Vagina (tissue), 2 donors: Measurements from ENCODE around the gene CTBP2. TPM values are rescaled to one million over a fixed set of nuclear protein-coding genes. Genes with fewer than 3 reads are reported as not detected.

Source experiments
- DNase-seq, 2 donors: peaks; one replicate each; pipeline ENCODE4 v3.0.0-alpha.2; 2017; ENCODE audit errors: extremely low spot score in 2 of 2
- H3K27ac ChIP-seq: fragments of 200-600 bp; sonication (generic); one replicate; pipeline ENCODE4 v1.5.1; 2019
- H3K27me3 ChIP-seq: fragments of 200-600 bp; sonication (generic); one replicate; pipeline ENCODE4 v1.5.1; 2019
- H3K36me3 ChIP-seq, 2 donors: fragments of 200-600 bp; sonication (generic); one replicate each; pipeline ENCODE4 v1.5.1; 2017 to 2019
- H3K4me1 ChIP-seq: fragments of 200-600 bp; sonication (generic); one replicate; pipeline ENCODE4 v1.5.1; 2019
- H3K4me3 ChIP-seq, 2 donors: fragments of 200-600 bp; sonication (generic); 1 replicate in 1 of 2; 2 replicates in 1 of 2; pipeline ENCODE4 v1.5.1; 2016 to 2019
- H3K9me3 ChIP-seq: fragments of 200-600 bp; sonication (generic); one replicate; pipeline ENCODE4 v1.5.1; 2019
- POLR2A ChIP-seq, 2 donors: fragments of 450-650 bp; IDR thresholded peaks; one replicate each; pipeline ENCODE4 v1.6.1; 2017; ENCODE audit warnings: antibody characterized with exemption in 2 of 2, mild to moderate bottlenecking in 2 of 2, moderate library complexity in 2 of 2
- POLR2AphosphoS5 ChIP-seq, 2 donors: sonication (generic); formaldehyde crosslinking; IDR thresholded peaks; one replicate each; pipeline ENCODE4 v1.9.0; 2017; ENCODE audit warnings: antibody characterized with exemption in 2 of 2, mild to moderate bottlenecking in 2 of 2, low read depth in 1 of 2; ENCODE audit not compliant: insufficient read depth in 1 of 2
- intact Hi-C: fragments of 100-400 bp; cut with DNase I; formaldehyde crosslinking; loops from one replicate; pipeline ENCODE4 v1.15.1; 2023
- total RNA-seq: library from RNA; depleted of rRNA; stranded (reverse); fragments of >200 nt; gene quantifications from one replicate; pipeline ENCODE4 v1.2.3, GENCODE V29; 2016
- TF ChIP-seq, protein P1 (sequence below), 3 experiments: fragments of 450-650 bp in 2 of 3; fragments of 200-600 bp in 1 of 3; sonication (generic) in 1 of 3; IDR thresholded peaks; one replicate each; pipeline ENCODE4 v1.5.1; 2017 to 2019; ENCODE audit warnings: antibody characterized with exemption in 3 of 3, mild to moderate bottlenecking in 2 of 3, moderate library complexity in 2 of 3

The CTBP2 gene
- total RNA-seq, 1 donor from 2014 or later: 74.4 TPM

DNA sequence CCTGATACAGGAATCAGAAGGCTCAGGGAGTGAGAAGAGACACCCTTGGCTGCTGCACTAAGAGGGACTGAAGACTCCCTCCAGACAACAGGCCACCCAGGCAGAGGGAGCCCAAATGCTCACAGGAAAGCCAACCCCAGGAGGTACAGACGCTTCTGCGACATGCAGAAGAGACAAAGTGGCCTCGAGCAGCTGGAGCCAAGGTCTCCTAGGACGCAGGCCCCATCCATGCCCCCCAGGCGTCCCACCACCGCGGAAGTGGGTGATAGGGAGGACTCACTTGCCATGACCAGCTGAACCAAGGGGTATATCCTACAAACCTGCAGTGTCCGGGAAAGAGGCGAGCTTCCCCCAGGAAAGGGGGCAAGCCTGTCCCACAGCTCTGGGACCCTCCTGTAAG lies 56.9 kb downstream of the CTBP2 start:
- TF ChIP-seq POLR2AphosphoS5 (IDR thresholded peaks at IDR 0.05; ENCODE audit: insufficient read depth in 1 of 2, low read depth in 1 of 2) (no peak), POLR2A (IDR thresholded peaks at IDR 0.05) (no peak)
- TF ChIP-seq, protein P1, sequence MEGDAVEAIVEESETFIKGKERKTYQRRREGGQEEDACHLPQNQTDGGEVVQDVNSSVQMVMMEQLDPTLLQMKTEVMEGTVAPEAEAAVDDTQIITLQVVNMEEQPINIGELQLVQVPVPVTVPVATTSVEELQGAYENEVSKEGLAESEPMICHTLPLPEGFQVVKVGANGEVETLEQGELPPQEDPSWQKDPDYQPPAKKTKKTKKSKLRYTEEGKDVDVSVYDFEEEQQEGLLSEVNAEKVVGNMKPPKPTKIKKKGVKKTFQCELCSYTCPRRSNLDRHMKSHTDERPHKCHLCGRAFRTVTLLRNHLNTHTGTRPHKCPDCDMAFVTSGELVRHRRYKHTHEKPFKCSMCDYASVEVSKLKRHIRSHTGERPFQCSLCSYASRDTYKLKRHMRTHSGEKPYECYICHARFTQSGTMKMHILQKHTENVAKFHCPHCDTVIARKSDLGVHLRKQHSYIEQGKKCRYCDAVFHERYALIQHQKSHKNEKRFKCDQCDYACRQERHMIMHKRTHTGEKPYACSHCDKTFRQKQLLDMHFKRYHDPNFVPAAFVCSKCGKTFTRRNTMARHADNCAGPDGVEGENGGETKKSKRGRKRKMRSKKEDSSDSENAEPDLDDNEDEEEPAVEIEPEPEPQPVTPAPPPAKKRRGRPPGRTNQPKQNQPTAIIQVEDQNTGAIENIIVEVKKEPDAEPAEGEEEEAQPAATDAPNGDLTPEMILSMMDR (IDR thresholded peaks at IDR 0.05): no peak
- Histone ChIP-seq H3K36me3 (peaks cover 0 to 13% of the 10 kb centered on the region in 2 donors), H3K4me1 (peaks cover 29% of the 10 kb centered on the region), H3K27me3 (no peaks in the 10 kb centered on the region), H3K4me3 (no peak overlapping the region), H3K27ac (no peak overlapping the region), H3K9me3 (no peaks in the 10 kb centered on the region)
- no peak for DNase-seq
- intact Hi-C loops: no loop called here

DNA sequence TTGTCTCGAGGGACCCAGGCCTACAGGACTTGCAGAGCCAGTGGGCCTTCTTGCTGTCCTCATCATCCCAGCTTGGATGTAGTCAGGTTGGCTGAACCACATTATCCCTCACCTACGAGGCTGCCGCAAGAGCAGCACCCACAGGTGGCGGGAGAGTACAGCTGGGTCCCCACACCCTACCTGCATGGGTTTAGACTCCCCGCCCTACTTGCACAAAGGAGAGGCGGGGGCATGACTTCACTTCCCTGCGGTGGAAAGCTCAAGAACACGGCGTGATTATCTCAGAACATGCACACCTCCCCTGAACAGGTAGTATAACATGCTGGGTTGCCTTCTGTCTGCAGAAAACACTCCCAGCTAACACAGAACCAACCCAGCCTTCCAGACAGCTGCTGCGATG lies 57.5 kb downstream of the CTBP2 start:
- Histone ChIP-seq H3K4me1 (peaks cover 29% of the 10 kb centered on the region), H3K9me3 (no peaks in the 10 kb centered on the region), H3K4me3 (no peak overlapping the region), H3K36me3 (peaks cover 0 to 7% of the 10 kb centered on the region in 2 donors), H3K27ac (no peak overlapping the region), H3K27me3 (no peaks in the 10 kb centered on the region)
- intact Hi-C loops: no loop called here
- no peak for TF ChIP-seq POLR2AphosphoS5 (IDR thresholded peaks at IDR 0.05; ENCODE audit: insufficient read depth in 1 of 2, low read depth in 1 of 2)
- no peak for DNase-seq

DNA sequence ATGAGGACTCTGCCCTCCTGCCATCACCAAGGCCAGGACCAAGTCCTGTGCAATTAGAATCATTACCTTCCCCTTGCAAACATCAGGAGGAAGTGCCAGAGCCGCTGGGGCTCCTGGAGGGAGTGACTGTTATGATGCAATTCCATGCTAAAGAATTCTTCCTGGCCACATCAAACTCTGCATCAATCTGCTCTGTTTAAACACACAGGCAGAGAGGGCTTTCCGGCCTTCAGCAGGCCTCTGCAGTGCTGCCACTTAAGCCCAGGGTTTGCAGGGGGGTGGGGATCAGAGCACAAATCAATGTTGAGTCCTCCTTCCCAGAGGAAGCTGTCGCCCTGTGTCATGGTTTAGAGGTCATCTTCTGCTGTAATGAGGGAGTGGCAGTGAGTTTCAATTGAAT lies 58.1 kb downstream of the CTBP2 start:
- no peak for DNase-seq
- H3K27ac ChIP-seq: no peak overlapping the region

GRCh38 chr10:125101581-125101980 lies 58.8 kb downstream of the CTBP2 start:
- Histone ChIP-seq H3K27me3 (no peaks in the 10 kb centered on the region), H3K4me3 (no peak overlapping the region), H3K36me3 (peaks cover 0 to 2% of the 10 kb centered on the region in 2 donors), H3K9me3 (no peaks in the 10 kb centered on the region), H3K27ac (no peak overlapping the region), H3K4me1 (peaks cover 35% of the 10 kb centered on the region)
- TF ChIP-seq, protein P1 (IDR thresholded peaks at IDR 0.05): no peak
- TF ChIP-seq POLR2AphosphoS5 (IDR thresholded peaks at IDR 0.05; ENCODE audit: insufficient read depth in 1 of 2, low read depth in 1 of 2) (no peak), POLR2A (IDR thresholded peaks at IDR 0.05) (no peak)
- no peak for DNase-seq
- intact Hi-C loops: no loop called here

More for the DNA sequence above, 58.1 kb downstream of the CTBP2 start:
- Histone ChIP-seq H3K4me1 (peaks cover 29% of the 10 kb centered on the region), H3K36me3 (peaks cover 0 to 7% of the 10 kb centered on the region in 2 donors), H3K27me3 (no peaks in the 10 kb centered on the region), H3K4me3 (no peak overlapping the region), H3K9me3 (no peaks in the 10 kb centered on the region)
- intact Hi-C loops: no loop called here
- TF ChIP-seq, protein P1 (IDR thresholded peaks at IDR 0.05): no peak
- TF ChIP-seq POLR2AphosphoS5 (IDR thresholded peaks at IDR 0.05; ENCODE audit: insufficient read depth in 1 of 2, low read depth in 1 of 2) (no peak), POLR2A (IDR thresholded peaks at IDR 0.05) (no peak)

DNA sequence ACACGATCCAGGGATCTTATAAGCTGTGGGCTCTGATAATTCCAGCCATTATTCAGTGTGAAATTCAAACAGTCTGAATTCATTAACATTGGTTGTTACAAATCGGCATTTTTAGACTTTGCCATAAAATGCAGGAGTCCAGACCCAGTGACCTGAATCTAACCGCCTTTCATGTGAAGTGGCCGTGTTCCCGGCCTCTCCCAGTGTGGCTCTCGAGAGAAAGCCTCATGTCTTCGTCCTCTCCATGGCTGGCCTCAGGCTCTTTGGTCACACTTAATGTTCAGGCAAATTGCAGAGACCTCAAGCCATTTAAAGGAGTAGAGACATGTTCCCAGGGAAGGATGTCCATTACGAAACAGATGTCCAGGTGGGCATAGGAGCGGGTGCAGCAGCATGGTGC lies 59.3 kb downstream of the CTBP2 start:
- Histone ChIP-seq H3K36me3 (no peaks in the 10 kb centered on the region), H3K27ac (no peak overlapping the region), H3K9me3 (no peaks in the 10 kb centered on the region), H3K4me1 (peaks cover 41% of the 10 kb centered on the region), H3K4me3 (no peak overlapping the region), H3K27me3 (no peaks in the 10 kb centered on the region)
- DNase-seq: no peak
- intact Hi-C loops: no loop called here
- TF ChIP-seq, protein P1 (IDR thresholded peaks at IDR 0.05): no peak
- TF ChIP-seq POLR2A (IDR thresholded peaks at IDR 0.05) (no peak), POLR2AphosphoS5 (IDR thresholded peaks at IDR 0.05; ENCODE audit: insufficient read depth in 1 of 2, low read depth in 1 of 2) (no peak)
